GM23338 (cell line): Measurements from ENCODE around the gene CDH4. TPM values are rescaled to one million over a fixed set of nuclear protein-coding genes. Genes with fewer than 3 reads are reported as not detected.

Experiments used
- ATAC-seq: fragments of 200-7000 bp; cut with Tn5 transposase; 3 replicates; pipeline ENCODE4 v1.9.1; 2020
- DNase-seq: peaks from one replicate; pipeline ENCODE4 v3.0.0-alpha.2; 2015; ENCODE audit warnings: low spot score
- H2AFZ ChIP-seq: fragments of 200-600 bp; sonication (generic); 2 replicates; pipeline ENCODE4 v1.8.0; 2016; ENCODE audit warnings: antibody characterized with exemption, mild to moderate bottlenecking, moderate library complexity
- H3F3A ChIP-seq: fragments of 200-600 bp; sonication (generic); replicated peaks from 2 replicates; pipeline ENCODE4 v1.8.0; 2017; ENCODE audit warnings: antibody characterized with exemption, mixed run types, low read depth
- H3K27ac ChIP-seq: fragments of 200-600 bp; sonication (generic); 2 replicates; pipeline ENCODE4 v1.6.1; 2016; ENCODE audit warnings: low read depth
- H3K27me3 ChIP-seq: fragments of 200-600 bp; sonication (generic); 2 replicates; pipeline ENCODE4 v1.8.0; 2016; ENCODE audit warnings: mild to moderate bottlenecking, mixed run types, moderate library complexity; ENCODE audit not compliant: insufficient read depth
- H3K36me3 ChIP-seq: fragments of 200-600 bp; sonication (generic); 2 replicates; pipeline ENCODE4 v1.8.0; 2016; ENCODE audit warnings: mild to moderate bottlenecking; ENCODE audit not compliant: insufficient read depth
- H3K4me1 ChIP-seq: fragments of 200-600 bp; sonication (generic); 2 replicates; pipeline ENCODE4 v1.8.0; 2016; ENCODE audit warnings: mild to moderate bottlenecking, moderate library complexity; ENCODE audit not compliant: insufficient read depth
- H3K4me2 ChIP-seq: fragments of 200-600 bp; sonication (generic); 2 replicates; pipeline ENCODE4 v1.7.1; 2017; ENCODE audit warnings: mixed run types
- H3K4me3 ChIP-seq: fragments of 200-600 bp; sonication (generic); 2 replicates; pipeline ENCODE4 v1.6.1; 2016; ENCODE audit warnings: mixed run types
- H3K79me2 ChIP-seq: fragments of 200-600 bp; sonication (generic); replicated peaks from 2 replicates; pipeline ENCODE4 v1.8.0; 2017; ENCODE audit warnings: mild to moderate bottlenecking; ENCODE audit not compliant: insufficient read depth
- H3K9me2 ChIP-seq: fragments of 200-600 bp; sonication (generic); 2 replicates; pipeline ENCODE4 v1.8.0; 2017; ENCODE audit not compliant: insufficient read depth
- H4K20me1 ChIP-seq: fragments of 200-600 bp; sonication (generic); replicated peaks from 2 replicates; pipeline ENCODE4 v1.8.0; 2017; ENCODE audit warnings: mild to moderate bottlenecking; ENCODE audit not compliant: insufficient read depth
- H3K27ac Mint-ChIP-seq: 2 replicates; pipeline ENCODE4 v1.8.0; 2020; ENCODE audit warnings: inconsistent platforms, mild to moderate bottlenecking, moderate library complexity, mixed read lengths
- H3K27me3 Mint-ChIP-seq: 3 replicates; pipeline ENCODE4 v1.8.0; 2022; ENCODE audit warnings: low read depth, mild to moderate bottlenecking, moderate library complexity, mixed read lengths, inconsistent platforms; ENCODE audit not compliant: insufficient read depth, poor library complexity
- H3K36me3 Mint-ChIP-seq: 3 replicates; pipeline ENCODE4 v1.8.0; 2021; ENCODE audit warnings: low read depth, mild to moderate bottlenecking, inconsistent platforms, moderate library complexity, mixed read lengths
- H3K4me1 Mint-ChIP-seq: 3 replicates; pipeline ENCODE4 v1.8.0; 2020; ENCODE audit warnings: mild to moderate bottlenecking, inconsistent platforms, mixed read lengths
- H3K4me3 Mint-ChIP-seq: 3 replicates; pipeline ENCODE4 v1.8.0; 2021; ENCODE audit warnings: moderate library complexity, mild to moderate bottlenecking, inconsistent platforms, mixed read lengths
- H3K9me3 Mint-ChIP-seq: 3 replicates; pipeline ENCODE4 v1.8.0; 2020; ENCODE audit warnings: moderate library complexity, mild to moderate bottlenecking, inconsistent platforms, mixed read lengths
- CREB1 ChIP-seq: fragments of 250-450 bp; sonication (Bioruptor Pico); IDR thresholded peaks from 2 replicates; pipeline ENCODE4 v1.5.0; 2020; ENCODE audit warnings: low read depth, mild to moderate bottlenecking, moderate library complexity
- CTCF ChIP-seq, 2 experiments: fragments of 200-600 bp in 1 of 2; sonication (generic) in 1 of 2; conservative IDR thresholded peaks; 2 replicates each; pipeline versions ENCODE4 v1.5.1 to v1.6.1; 2016 to 2017; ENCODE audit warnings: antibody characterized with exemption in 2 of 2, low read depth in 2 of 2, mild to moderate bottlenecking in 2 of 2, moderate library complexity in 1 of 2
- ETS1 ChIP-seq: IDR thresholded peaks from 2 replicates; pipeline ENCODE4 v1.6.1; 2016; ENCODE audit warnings: antibody characterized with exemption
- EZH2 ChIP-seq: fragments of 200-600 bp; sonication (generic); IDR thresholded peaks from one replicate; pipeline ENCODE4 v1.8.0; 2017; ENCODE audit warnings: antibody characterized with exemption, mild to moderate bottlenecking, low read depth; ENCODE audit not compliant: unreplicated experiment
- EZH2phosphoT487 ChIP-seq: fragments of 200-600 bp; sonication (generic); IDR thresholded peaks from one replicate; pipeline ENCODE4 v1.8.1; 2018; ENCODE audit warnings: antibody characterized with exemption; ENCODE audit not compliant: unreplicated experiment
- JUNB ChIP-seq: IDR thresholded peaks from one replicate; pipeline ENCODE4 v1.6.1; 2016; ENCODE audit warnings: antibody characterized with exemption; ENCODE audit not compliant: unreplicated experiment
- NANOG ChIP-seq: IDR thresholded peaks from 2 replicates; pipeline ENCODE4 v1.6.1; 2016; ENCODE audit warnings: antibody characterized with exemption, borderline replicate concordance
- POLR2AphosphoS5 ChIP-seq: IDR thresholded peaks from 2 replicates; pipeline ENCODE4 v1.6.1; 2016; ENCODE audit warnings: antibody characterized with exemption, low read depth
- STAT1 ChIP-seq: IDR thresholded peaks from one replicate; pipeline ENCODE4 v1.6.1; 2016; ENCODE audit warnings: antibody characterized with exemption; ENCODE audit not compliant: unreplicated experiment
- ZNF114 ChIP-seq: fragments of 250-450 bp; sonication (Bioruptor Pico); IDR thresholded peaks from 2 replicates; pipeline ENCODE4 v1.5.0; 2020; ENCODE audit warnings: mild to moderate bottlenecking, moderate library complexity
- ZNF331 ChIP-seq: fragments of 250-450 bp; sonication (Bioruptor Pico); IDR thresholded peaks from 2 replicates; pipeline ENCODE4 v1.5.0; 2020; ENCODE audit warnings: low read depth, mild to moderate bottlenecking, moderate library complexity
- polyA plus RNA-seq: library from polyadenylated mRNA; unstranded; fragments of >200 nt; fragmentation: Nextera tagmentation; extraction: Ambion mirVana; gene quantifications from 2 replicates; pipeline ENCODE4 v1.2.1, GENCODE V29; 2016
- total RNA-seq: library from RNA; depleted of rRNA; stranded (reverse); fragments of >200 nt; shearing (Covaris generic); gene quantifications from 2 replicates; pipeline ENCODE4 v1.2.3, GENCODE V29; 2014
- TF ChIP-seq, protein P1 (sequence below): IDR thresholded peaks from one replicate; pipeline ENCODE4 v1.6.1; 2018; ENCODE audit warnings: antibody characterized with exemption; ENCODE audit not compliant: unreplicated experiment
- TF ChIP-seq, protein P2 (sequence below): fragments of 250-450 bp; sonication (Bioruptor Pico); IDR thresholded peaks from 2 replicates; pipeline ENCODE4 v1.5.0; 2020; ENCODE audit warnings: mild to moderate bottlenecking, moderate library complexity

Gene CDH4
- total and polyA plus RNA-seq, 2 experiments from 2014 or later: 1.2 to 4.2 TPM

GRCh38 chr20:61883857-61884393 is 631.9 kb downstream of the CDH4 start:
- H3K27ac Mint-ChIP-seq: no peak overlapping the region

More at GRCh38 chr20:61883857-61884393, 631.9 kb downstream of the CDH4 start:
- Mint-ChIP-seq H3K9me3 (no peaks in the 10 kb centered on the region), H3K4me3 (no peak overlapping the region), H3K27me3 (peaks cover 6% of the 10 kb centered on the region), H3K36me3 (no peaks in the 10 kb centered on the region), H3K4me1 (no peaks in the 10 kb centered on the region; the same call in 2 of the 3 replicates)
- Histone ChIP-seq H3K4me1 (no peaks in the 10 kb centered on the region), H3K36me3 (no peaks in the 10 kb centered on the region), H4K20me1 (no peaks in the 10 kb centered on the region), H3K27me3 (no peaks in the 10 kb centered on the region), H3K79me2 (no peaks in the 10 kb centered on the region), H3K27ac (no peak overlapping the region), H3K4me2 (no peak overlapping the region), H2AFZ (no peak overlapping the region), H3K9me2 (no peaks in the 10 kb centered on the region), H3F3A (no peaks in the 10 kb centered on the region), H3K4me3 (no peak overlapping the region)
- ATAC-seq: no peak
- no peak for DNase-seq
- TF ChIP-seq ZNF331 (CRISPR knock-in tag) (no peak), CREB1 (CRISPR knock-in tag) (no peak), JUNB (no peak), ZNF114 (CRISPR knock-in tag) (no peak), NANOG (no peak), POLR2AphosphoS5 (no peak), EZH2 (no peak), CTCF (conservative IDR thresholded peaks at IDR 0.05; ENCODE audit: low read depth in 2 of 2) (no peak), EZH2phosphoT487 (no peak), STAT1 (no peak), ETS1 (no peak)
- TF ChIP-seq, protein P1, sequence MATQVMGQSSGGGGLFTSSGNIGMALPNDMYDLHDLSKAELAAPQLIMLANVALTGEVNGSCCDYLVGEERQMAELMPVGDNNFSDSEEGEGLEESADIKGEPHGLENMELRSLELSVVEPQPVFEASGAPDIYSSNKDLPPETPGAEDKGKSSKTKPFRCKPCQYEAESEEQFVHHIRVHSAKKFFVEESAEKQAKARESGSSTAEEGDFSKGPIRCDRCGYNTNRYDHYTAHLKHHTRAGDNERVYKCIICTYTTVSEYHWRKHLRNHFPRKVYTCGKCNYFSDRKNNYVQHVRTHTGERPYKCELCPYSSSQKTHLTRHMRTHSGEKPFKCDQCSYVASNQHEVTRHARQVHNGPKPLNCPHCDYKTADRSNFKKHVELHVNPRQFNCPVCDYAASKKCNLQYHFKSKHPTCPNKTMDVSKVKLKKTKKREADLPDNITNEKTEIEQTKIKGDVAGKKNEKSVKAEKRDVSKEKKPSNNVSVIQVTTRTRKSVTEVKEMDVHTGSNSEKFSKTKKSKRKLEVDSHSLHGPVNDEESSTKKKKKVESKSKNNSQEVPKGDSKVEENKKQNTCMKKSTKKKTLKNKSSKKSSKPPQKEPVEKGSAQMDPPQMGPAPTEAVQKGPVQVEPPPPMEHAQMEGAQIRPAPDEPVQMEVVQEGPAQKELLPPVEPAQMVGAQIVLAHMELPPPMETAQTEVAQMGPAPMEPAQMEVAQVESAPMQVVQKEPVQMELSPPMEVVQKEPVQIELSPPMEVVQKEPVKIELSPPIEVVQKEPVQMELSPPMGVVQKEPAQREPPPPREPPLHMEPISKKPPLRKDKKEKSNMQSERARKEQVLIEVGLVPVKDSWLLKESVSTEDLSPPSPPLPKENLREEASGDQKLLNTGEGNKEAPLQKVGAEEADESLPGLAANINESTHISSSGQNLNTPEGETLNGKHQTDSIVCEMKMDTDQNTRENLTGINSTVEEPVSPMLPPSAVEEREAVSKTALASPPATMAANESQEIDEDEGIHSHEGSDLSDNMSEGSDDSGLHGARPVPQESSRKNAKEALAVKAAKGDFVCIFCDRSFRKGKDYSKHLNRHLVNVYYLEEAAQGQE: no peak
- TF ChIP-seq, protein P2, sequence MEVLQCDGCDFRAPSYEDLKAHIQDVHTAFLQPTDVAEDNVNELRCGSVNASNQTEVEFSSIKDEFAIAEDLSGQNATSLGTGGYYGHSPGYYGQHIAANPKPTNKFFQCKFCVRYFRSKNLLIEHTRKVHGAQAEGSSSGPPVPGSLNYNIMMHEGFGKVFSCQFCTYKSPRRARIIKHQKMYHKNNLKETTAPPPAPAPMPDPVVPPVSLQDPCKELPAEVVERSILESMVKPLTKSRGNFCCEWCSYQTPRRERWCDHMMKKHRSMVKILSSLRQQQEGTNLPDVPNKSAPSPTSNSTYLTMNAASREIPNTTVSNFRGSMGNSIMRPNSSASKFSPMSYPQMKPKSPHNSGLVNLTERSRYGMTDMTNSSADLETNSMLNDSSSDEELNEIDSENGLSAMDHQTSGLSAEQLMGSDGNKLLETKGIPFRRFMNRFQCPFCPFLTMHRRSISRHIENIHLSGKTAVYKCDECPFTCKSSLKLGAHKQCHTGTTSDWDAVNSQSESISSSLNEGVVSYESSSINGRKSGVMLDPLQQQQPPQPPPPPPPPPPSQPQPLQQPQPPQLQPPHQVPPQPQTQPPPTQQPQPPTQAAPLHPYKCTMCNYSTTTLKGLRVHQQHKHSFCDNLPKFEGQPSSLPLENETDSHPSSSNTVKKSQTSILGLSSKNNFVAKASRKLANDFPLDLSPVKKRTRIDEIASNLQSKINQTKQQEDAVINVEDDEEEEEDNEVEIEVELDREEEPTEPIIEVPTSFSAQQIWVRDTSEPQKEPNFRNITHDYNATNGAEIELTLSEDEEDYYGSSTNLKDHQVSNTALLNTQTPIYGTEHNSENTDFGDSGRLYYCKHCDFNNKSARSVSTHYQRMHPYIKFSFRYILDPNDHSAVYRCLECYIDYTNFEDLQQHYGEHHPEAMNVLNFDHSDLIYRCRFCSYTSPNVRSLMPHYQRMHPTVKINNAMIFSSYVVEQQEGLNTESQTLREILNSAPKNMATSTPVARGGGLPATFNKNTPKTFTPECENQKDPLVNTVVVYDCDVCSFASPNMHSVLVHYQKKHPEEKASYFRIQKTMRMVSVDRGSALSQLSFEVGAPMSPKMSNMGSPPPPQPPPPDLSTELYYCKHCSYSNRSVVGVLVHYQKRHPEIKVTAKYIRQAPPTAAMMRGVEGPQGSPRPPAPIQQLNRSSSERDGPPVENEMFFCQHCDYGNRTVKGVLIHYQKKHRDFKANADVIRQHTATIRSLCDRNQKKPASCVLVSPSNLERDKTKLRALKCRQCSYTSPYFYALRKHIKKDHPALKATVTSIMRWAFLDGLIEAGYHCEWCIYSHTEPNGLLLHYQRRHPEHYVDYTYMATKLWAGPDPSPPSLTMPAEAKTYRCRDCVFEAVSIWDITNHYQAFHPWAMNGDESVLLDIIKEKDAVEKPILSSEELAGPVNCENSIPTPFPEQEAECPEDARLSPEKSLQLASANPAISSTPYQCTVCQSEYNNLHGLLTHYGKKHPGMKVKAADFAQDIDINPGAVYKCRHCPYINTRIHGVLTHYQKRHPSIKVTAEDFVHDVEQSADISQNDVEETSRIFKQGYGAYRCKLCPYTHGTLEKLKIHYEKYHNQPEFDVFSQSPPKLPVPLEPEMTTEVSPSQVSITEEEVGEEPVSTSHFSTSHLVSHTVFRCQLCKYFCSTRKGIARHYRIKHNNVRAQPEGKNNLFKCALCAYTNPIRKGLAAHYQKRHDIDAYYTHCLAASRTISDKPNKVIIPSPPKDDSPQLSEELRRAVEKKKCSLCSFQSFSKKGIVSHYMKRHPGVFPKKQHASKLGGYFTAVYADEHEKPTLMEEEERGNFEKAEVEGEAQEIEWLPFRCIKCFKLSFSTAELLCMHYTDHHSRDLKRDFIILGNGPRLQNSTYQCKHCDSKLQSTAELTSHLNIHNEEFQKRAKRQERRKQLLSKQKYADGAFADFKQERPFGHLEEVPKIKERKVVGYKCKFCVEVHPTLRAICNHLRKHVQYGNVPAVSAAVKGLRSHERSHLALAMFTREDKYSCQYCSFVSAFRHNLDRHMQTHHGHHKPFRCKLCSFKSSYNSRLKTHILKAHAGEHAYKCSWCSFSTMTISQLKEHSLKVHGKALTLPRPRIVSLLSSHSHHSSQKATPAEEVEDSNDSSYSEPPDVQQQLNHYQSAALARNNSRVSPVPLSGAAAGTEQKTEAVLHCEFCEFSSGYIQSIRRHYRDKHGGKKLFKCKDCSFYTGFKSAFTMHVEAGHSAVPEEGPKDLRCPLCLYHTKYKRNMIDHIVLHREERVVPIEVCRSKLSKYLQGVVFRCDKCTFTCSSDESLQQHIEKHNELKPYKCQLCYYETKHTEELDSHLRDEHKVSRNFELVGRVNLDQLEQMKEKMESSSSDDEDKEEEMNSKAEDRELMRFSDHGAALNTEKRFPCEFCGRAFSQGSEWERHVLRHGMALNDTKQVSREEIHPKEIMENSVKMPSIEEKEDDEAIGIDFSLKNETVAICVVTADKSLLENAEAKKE (CRISPR knock-in tag): no peak
